NCI-H2196 treated with DMSO at 0.1 percent for 48 hours (cell line): Measurements from ENCODE around the gene BHMT2.

Experiments used
- DNase-seq: peaks from one replicate; lab custom pipeline; 2025; ENCODE audit not compliant: unreplicated experiment; lab: John Stamatoyannopoulos, UW

BHMT2 gene

GRCh38 chr5:79062436-79062835 is 7.1 kb upstream of the BHMT2 start:
- DNase-seq, result no peak

GRCh38 chr5:79070350-79070667 is 742 bp downstream of the BHMT2 start:
- DNase-seq, result no peak

- no peak for DNase-seq
These were observed 5.1 kb downstream of the BHMT2 start for GRCh38 chr5:79074641-79075040.

- DNase-seq, result no peak
These were observed 6.3 kb downstream of the BHMT2 start for GRCh38 chr5:79075646-79076426.

GRCh38 chr5:79076819-79077218 is 7.3 kb downstream of the BHMT2 start:
- DNase-seq, result no peak

GRCh38 chr5:79077680-79078365 is 8.3 kb downstream of the BHMT2 start:
- DNase-seq, result no peak

- no peak for DNase-seq
These were observed 11.2 kb downstream of the BHMT2 start for GRCh38 chr5:79080804-79081203.

- no peak for DNase-seq
These were observed 12.2 kb downstream of the BHMT2 start for GRCh38 chr5:79081779-79082178.

GRCh38 chr5:79086116-79086515 is 16.5 kb downstream of the BHMT2 start:
- DNase-seq, result no peak

GRCh38 chr5:79088507-79088906 is 18.9 kb downstream of the BHMT2 start:
- no peak for DNase-seq

- no peak for DNase-seq
These were observed 21.5 kb downstream of the BHMT2 start for GRCh38 chr5:79091064-79091463.

GRCh38 chr5:79093762-79094161 is 24.2 kb downstream of the BHMT2 start:
- peak; percentile 3 for DNase-seq

GRCh38 chr5:79105868-79106267 is 36.3 kb downstream of the BHMT2 start:
- no peak for DNase-seq

GRCh38 chr5:79107020-79107796 is 37.6 kb downstream of the BHMT2 start:
- DNase-seq, result no peak

- no peak for DNase-seq
These were observed 38.5 kb downstream of the BHMT2 start for GRCh38 chr5:79108086-79108485.

- DNase-seq, result no peak
These were observed 39.2 kb downstream of the BHMT2 start for GRCh38 chr5:79108792-79109191.

- DNase-seq, result no peak
These were observed 40.2 kb downstream of the BHMT2 start for GRCh38 chr5:79109527-79110492.

GRCh38 chr5:79111387-79111959 is 41.9 kb downstream of the BHMT2 start, which contains the start of gene BHMT:
Gene BHMT (plus strand): TSS chr5:79111809. CDS start chr5:79111886, 77 bp downstream.
- no peak for DNase-seq

- DNase-seq, result no peak
These were observed 42.6 kb downstream of the BHMT2 start for GRCh38 chr5:79111960-79112702.

GRCh38 chr5:79112703-79113058 is 43.1 kb downstream of the BHMT2 start:
- no peak for DNase-seq
